Right ventricle myocardium superior (tissue), 1 donor: ENCODE results near the gene KPNA3. TPM values are rescaled to one million over a fixed set of nuclear protein-coding genes. Genes with fewer than 3 reads are reported as not detected.
A peak's percentile ranks its signal among the peaks of the same experiment; 100 is the strongest.
"Not testable (repeated sequence)": the region's sequence is repeated elsewhere in the genome, so short reads cannot be mapped to it uniquely, and the experiment has no call there.

Experiments used
- ATAC-seq: fragments of 200-7000 bp; cut with Tn5 transposase; one replicate; pipeline ENCODE4 v1.9.1; 2020; ENCODE audit warnings: mild to moderate bottlenecking; ENCODE audit not compliant: poor library complexity
- DNase-seq: peaks from one replicate; pipeline ENCODE4 v3.0.0-alpha.2; 2020
- intact Hi-C: fragments of 100-400 bp; cut with DNase I; formaldehyde crosslinking; loops from one replicate; pipeline ENCODE4 v1.11.2; 2022
- total RNA-seq: library from RNA; stranded (reverse); fragmentation: NEBNext Ultra II Directional; extraction: Animal tissue kit (Norgen Biotek cat#: 25700); gene quantifications from one replicate; pipeline ENCODE4 v1.2.1, GENCODE V29; 2021
- donor health status: DM: no; HTN: yes; CAD: no; lungs with severe emphysema.

Gene KPNA3
- total RNA-seq, 1 donor from 2014 or later: 58.7 TPM

DNA sequence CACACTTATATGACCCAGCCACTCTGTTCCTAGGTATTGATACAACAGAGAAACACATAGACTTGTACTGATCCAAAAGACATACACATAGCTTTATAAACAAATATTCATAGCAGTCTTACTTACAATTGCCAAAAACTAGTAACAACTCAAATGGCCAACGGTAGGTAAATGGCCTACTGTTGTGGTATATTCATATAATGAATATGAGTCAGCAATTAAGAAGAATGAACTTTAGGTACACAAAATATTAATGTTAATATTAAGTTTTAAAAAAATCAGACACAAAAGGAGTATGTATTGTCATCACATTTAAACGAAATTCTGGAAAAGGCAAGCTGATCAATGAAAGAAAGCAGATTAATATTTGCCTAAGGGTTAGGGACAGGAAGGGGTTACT lies 19.7 kb downstream of the KPNA3 start:
- DNase-seq (no peak), ATAC-seq (no peak)
- intact Hi-C loops: no loop called here

- DNase-seq, intact Hi-C loops, ATAC-seq: not testable (repeated sequence)
Observed at GRCh38 chr13:49761811-49762210, 30.7 kb downstream of the KPNA3 start.

DNA sequence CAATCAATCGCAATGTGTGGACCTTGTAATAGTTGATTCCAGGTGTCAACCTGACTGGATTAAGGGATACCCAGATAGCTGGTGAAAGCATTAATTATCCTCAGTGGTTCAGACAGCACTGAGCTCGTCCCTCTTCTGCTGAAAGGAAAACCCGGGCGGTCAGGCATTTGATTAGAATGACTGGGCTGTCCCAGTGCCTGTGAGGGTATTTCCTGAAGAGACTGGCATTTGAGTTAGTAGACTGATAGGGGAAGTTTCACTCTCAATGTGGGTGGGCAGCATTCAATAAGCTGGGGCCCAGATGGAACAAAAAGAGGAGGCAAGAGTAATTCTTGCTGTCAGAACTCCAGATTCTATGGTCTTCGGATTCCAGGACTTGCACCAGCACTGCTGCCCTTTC lies 31.9 kb downstream of the KPNA3 start:
- intact Hi-C loops: no loop called here
- ATAC-seq (no peak), DNase-seq (no peak)

DNA sequence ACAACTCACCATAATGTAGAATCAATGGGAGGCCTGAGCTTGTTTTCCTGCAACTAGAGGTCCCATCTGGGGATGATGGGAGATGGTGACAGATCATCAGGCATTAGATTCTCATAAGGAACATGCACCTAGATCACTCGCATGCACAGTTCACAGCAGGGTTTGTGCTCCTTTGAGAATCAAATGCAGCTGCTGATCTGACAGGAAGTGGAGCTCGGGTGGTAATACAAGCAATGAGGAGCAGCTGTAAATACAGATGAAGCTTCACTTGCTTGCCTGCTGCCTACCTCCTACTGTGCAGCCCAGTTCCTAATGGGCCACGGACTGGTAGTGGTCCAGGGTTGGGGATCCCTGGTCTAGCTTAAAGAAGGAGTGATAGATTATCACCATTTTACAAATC lies 33.0 kb downstream of the KPNA3 start:
- intact Hi-C loops: no loop called here
- ATAC-seq (no peak), DNase-seq (no peak)

DNA sequence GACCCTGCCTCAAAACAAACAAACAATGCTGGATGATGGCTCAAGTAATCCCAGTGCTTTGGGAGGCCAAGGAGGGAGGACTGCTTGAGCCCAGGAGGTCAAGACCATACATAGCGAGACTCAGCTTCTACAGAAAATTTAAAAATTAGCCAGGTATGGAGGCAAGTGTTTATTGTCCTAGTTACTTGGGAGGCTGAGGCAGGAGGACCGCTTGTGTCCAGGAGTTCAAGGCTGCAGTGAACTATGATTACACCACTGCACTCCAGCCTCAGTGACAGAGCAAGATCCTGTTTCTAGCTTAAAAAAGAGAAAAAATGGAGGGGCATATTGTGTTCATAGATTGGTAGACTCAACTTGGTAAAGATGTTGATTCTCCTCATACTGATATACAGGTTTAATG lies 36.2 kb downstream of the KPNA3 start:
- no peak for ATAC-seq
- no peak for DNase-seq
- intact Hi-C loops: no loop called here

DNA sequence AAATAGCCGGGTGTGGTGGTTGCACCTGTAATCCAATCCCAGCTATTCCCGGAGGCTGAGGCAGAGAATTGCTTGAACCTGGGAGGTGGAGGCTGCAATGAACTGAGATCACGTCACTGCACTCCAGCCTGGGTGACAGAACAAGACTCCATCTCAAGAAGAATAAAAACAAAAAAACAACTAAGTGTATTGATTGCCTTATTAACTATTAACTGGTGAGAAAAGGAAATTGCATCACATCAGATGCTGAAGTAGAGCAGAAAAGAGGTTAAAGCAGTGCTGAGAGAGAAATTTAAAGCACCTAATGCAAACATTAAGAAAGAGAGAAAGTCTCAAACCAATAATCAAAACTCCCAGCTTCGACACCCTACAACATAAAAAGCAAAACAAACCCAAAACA lies 38.3 kb downstream of the KPNA3 start:
- no peak for DNase-seq
- ATAC-seq: no peak
- intact Hi-C loops: no loop called here

GRCh38 chr13:49749848-49750247 lies 42.6 kb downstream of the KPNA3 start:
- intact Hi-C loops: no loop called here
- no peak for ATAC-seq
- no peak for DNase-seq

- intact Hi-C loops: no loop called here
- DNase-seq (no peak), ATAC-seq (peak; percentile 65)
Observed at GRCh38 chr13:49746111-49746510, 46.4 kb downstream of the KPNA3 start.

GRCh38 chr13:49740870-49741269 lies 51.6 kb downstream of the KPNA3 start:
- intact Hi-C loops: no loop called here
- ATAC-seq (no peak), DNase-seq (no peak)

- ATAC-seq (no peak), DNase-seq (no peak)
- intact Hi-C loops: no loop called here
Observed at GRCh38 chr13:49739498-49740187, 52.8 kb downstream of the KPNA3 start.

- no peak for DNase-seq
- peak; percentile 30 for ATAC-seq
- intact Hi-C loops: no loop called here
Observed at GRCh38 chr13:49733181-49733951, 59.1 kb downstream of the KPNA3 start.

DNA sequence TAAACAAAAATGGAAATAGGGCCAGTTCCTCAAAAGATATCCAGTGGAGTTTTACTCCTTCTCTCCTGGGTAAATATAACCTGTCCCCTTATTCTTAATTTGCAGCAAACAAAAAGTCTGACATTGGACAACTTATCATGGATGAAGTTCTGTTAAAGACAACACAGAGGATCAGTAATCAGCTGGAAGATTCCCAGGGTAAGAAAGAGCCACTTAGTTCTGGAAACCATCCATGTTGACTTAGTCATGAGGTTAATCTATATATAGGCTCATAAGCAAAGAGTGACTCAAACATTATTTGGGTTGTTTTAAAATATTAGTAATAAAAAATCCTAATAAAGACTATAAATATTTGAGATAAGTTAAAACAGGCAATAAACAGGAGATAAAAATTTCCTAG lies 60.7 kb downstream of the KPNA3 start:
- DNase-seq: no peak
- ATAC-seq: peak; percentile 81
- intact Hi-C loops: no loop called here

DNA sequence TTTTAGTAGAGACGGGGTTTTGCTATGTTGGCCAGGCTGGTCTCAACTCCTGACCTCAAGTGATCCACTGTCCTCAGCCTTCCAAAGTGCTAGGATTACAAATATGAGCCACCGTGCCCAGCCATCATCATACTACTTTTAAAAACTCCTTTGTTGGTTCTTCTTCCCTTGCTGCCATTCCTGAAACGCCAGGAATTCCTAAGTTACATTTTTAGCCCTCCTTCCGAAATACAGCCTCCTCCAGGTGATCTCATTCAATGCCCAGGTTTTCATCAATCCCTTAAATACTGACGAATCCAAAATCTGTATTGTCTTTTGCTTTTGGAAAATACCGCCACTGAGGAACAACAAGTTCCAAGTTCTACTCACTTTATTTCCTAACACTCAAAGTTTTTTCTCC lies 75.9 kb downstream of the KPNA3 start:
- no peak for DNase-seq
- no peak for ATAC-seq
- intact Hi-C loops: no loop called here

DNA sequence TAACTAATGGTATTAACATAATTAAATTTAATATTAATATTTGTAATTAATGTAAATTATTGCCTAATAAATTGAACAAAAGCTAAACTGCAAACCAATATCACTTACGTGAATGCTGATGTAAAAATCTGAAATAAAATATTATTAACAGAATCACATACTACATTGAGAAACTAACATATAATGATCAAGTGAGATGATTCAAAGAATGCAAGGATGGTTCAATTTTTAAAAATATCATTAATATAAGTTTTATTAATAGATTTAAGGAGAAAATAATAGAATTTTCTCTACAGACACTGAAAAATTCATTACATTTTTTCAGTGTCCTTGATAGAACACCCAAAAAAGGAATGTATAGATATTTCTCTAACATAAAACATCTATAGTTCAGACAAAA lies 77.7 kb downstream of the KPNA3 start:
- intact Hi-C loops: no loop called here
- DNase-seq (no peak), ATAC-seq (no peak)

DNA sequence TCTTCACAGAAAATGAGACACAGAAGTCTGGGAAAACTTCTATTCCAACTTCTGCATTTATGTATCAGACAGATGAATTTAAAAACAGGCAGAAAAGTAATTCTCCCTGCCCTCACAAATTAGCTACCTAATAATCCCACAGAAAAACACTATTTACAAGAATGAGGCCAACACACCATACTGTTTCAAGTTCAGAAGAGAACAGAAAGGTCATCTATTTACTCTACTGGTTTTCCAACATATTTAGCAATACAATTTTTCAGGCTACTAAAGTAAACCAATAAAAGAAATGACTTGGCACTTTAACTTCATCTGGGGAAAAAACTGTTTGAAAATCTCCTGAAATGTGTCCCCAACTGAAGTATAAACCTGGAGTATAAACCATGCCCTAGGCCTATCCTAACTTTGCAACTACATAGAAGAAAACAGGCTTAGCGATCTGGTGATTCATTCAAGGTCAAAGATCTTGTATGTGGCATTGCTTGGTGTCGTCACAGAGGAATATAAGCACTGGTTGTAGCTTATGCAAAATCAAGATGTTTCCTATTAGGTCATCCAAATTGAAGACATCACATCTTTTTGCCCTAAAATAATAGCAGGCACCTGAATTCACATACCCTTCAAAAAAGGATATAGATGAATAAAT lies 81.1 kb downstream of the KPNA3 start:
- ATAC-seq (peak; percentile 46), DNase-seq (no peak)
- intact Hi-C loops: no loop called here

DNA sequence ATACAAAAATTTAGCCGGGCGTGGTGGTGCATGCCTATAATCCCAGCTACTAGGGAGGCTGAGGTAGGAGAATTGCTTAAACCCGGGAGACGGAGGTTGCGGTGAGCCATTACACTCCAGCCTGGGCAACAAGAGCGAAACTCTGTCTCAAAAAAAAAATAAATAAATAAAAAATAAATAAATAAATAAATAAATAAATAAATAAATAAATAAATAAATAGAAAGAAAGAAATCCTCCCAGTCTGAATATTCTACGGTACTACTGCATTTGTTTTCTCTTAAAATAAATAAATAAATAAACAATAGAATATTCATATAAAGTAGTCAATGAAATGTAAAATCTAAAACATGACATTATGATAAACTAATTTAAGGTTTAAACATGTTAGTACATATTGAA lies 88.2 kb downstream of the KPNA3 start:
- intact Hi-C loops, ATAC-seq, DNase-seq: not testable (repeated sequence)

DNA sequence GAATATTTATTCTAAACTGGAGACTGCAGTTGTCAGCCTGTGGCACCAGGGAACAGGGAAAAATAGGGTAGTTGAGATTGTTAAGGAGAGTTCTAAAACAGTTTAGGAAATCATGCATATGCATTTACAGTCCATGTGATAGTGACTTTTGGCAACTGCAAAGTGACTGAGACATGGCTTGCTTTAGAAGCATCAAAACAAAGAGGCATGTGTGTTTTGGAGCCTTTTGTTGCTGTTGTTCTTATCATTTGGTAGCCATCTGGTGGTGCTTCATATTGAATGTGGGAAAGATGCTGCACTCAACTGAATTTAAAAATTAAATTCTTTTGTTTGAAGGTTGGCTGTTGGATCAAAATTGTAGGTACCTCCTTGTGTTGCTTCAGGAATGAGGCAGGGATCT lies 91.0 kb downstream of the KPNA3 start:
- no peak for ATAC-seq
- intact Hi-C loops: no loop called here
- no peak for DNase-seq

DNA sequence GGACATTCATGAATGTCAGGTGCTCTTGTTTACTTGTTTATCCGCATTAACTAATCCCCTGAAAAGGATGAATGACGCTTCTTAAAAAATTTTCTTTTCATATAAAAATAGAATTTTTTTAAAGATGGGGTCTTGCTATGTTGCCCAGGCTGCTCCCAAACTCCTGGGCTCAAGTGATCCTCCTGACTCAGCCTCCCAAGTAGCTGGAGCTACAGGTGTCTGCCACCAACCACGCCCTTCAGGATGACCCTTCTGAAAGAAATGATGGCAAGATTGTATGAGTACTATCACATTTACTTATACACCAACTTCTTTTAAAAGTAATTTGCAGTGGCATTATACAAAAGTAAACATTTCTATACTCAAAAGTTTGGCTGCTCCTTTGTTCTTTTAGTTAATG lies 95.0 kb downstream of the KPNA3 start:
- intact Hi-C loops: no loop called here
- no peak for ATAC-seq
- DNase-seq: no peak

DNA sequence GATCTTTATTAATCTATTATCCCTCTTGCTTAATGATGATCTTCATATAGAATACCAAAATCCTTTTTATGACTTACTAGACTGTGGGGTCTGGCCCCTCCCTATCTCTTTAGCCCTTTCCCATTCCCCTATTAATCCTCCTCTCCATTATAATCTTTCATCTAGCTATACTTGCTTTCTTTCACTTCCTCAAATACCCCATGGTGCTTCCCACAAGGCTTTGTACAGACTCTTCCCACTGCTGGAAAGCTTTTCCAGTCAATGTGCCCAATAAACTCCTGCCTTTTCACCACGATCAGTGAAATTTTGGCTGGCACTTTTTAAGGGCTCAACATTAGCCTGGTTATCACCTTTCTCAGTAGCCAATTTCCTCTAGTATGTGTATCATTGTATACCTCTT lies 98.0 kb downstream of the KPNA3 start:
- ATAC-seq (no peak), DNase-seq (no peak)
- intact Hi-C loops: no loop called here

DNA sequence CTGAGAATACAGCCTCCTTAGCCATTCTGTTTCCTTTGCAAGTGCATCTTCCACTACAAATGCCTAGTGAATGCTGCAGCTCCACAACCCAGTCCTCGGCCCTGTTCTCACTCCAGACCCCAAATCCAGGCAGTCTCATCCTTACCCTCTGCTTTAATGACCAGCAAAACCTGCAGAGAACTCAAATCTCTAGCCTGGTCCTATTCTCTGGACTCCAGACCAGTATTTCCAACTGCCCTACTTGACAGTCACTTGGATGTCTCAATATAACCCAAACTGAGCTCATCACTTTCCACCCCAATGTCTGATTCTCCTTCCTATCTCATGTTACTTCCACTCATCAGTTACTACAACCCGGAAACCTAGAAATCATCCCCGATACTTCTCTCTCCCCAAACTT lies 98.6 kb downstream of the KPNA3 start:
- no peak for DNase-seq
- intact Hi-C loops: no loop called here
- no peak for ATAC-seq
